GM12878 (cell line): ENCODE measurements around the gene CXCL14. TPM values are rescaled to one million over a fixed set of nuclear protein-coding genes. Genes with fewer than 3 reads are reported as not detected.

Experiments used
- ATAC-seq: fragments of 200-7000 bp; cut with Tn5 transposase; 3 replicates; pipeline ENCODE4 v1.9.1; 2020; ENCODE audit warnings: mild to moderate bottlenecking, moderate library complexity
- BruUV-seq: library from RNA; stranded (reverse); fragments of 400-500 nt; replicated peaks from 2 replicates; lab custom pipeline; 2021; lab: Mats Ljungman, UMichigan
- CTCF ChIA-PET: fragments of 300-600 bp; sonication (Branson Sonifier 250); formaldehyde crosslinking; extraction: SDS; loops from one replicate; lab custom pipeline; 2021; ENCODE audit warnings: inconsistent platforms; lab: Yijun Ruan, JAX
- POLR2A ChIA-PET: fragments of 350-600 bp; formaldehyde crosslinking; extraction: SDS; loops from one replicate; lab custom pipeline; 2021; ENCODE audit warnings: inconsistent platforms; lab: Charles Lee
- RAD21 ChIA-PET: fragments of 300-600 bp; sonication (Branson Sonifier 250); formaldehyde crosslinking; loops from one replicate; lab custom pipeline; 2023; ENCODE audit warnings: antibody characterized with exemption; ENCODE audit not compliant: unreplicated experiment; lab: Charles Lee
- SMC1A ChIA-PET: fragments of 300-600 bp; sonication (Branson Sonifier 250); formaldehyde crosslinking; loops from one replicate; lab custom pipeline; 2023; ENCODE audit not compliant: unreplicated experiment, uncharacterized antibody; lab: Charles Lee
- DNase-seq: peaks from one replicate; pipeline ENCODE4 v3.0.0-alpha.2; 2011; ENCODE audit warnings: low read depth, low spot score
- FAIRE-seq: peaks from 3 replicates; lab custom pipeline; 2011; peaks lifted over from hg19 to GRCh38; lab: Jason Lieb, UNC
- H2AFZ ChIP-seq: 2 replicates; pipeline ENCODE4 v1.6.0; 2011; ENCODE audit warnings: low read depth, low read length, control low read depth; ENCODE audit not compliant: control insufficient read depth
- H3K27ac ChIP-seq: 2 replicates; pipeline ENCODE4 v1.5.1; 2011; ENCODE audit warnings: control low read depth; ENCODE audit not compliant: control insufficient read depth, insufficient read depth
- H3K27me3 ChIP-seq, 2 experiments: replicated peaks in 1 of 2; 2 replicates each; pipeline versions ENCODE4 v1.6.0 to v1.6.1; 2011; ENCODE audit warnings: low read length in 1 of 2; ENCODE audit not compliant: control insufficient read depth in 2 of 2, insufficient read depth in 2 of 2
- H3K36me3 ChIP-seq, 2 experiments: 2 replicates each; pipeline ENCODE4 v1.5.1; 2011; ENCODE audit warnings: low read length in 1 of 2; ENCODE audit not compliant: control insufficient read depth in 2 of 2, insufficient read depth in 2 of 2
- H3K4me1 ChIP-seq: 2 replicates; pipeline ENCODE4 v1.6.1; 2011; ENCODE audit warnings: mild to moderate bottlenecking, low read length, moderate library complexity, mixed read lengths; ENCODE audit not compliant: control insufficient read depth, insufficient read depth
- H3K4me2 ChIP-seq: 2 replicates; pipeline ENCODE4 v1.6.0; 2011; ENCODE audit warnings: control low read depth; ENCODE audit not compliant: control insufficient read depth, insufficient read depth
- H3K4me3 ChIP-seq: fragments of 200-600 bp; sonication (generic); 2 replicates; pipeline ENCODE4 v1.5.1; 2016
- H3K79me2 ChIP-seq: 2 replicates; pipeline ENCODE4 v1.6.0; 2011; ENCODE audit warnings: low read length; ENCODE audit not compliant: control insufficient read depth, insufficient read depth
- H3K9ac ChIP-seq: 2 replicates; pipeline ENCODE4 v1.8.0; 2011; ENCODE audit warnings: low read length, control low read depth, mixed read lengths; ENCODE audit not compliant: control insufficient read depth, insufficient read depth
- H3K9me3 ChIP-seq: replicated peaks from 3 replicates; pipeline ENCODE4 v1.5.1; 2011; ENCODE audit warnings: mild to moderate bottlenecking, low read length; ENCODE audit not compliant: control insufficient read depth, insufficient read depth
- H4K20me1 ChIP-seq: 2 replicates; pipeline ENCODE4 v1.6.0; 2011; ENCODE audit not compliant: control insufficient read depth, insufficient read depth
- ASH2L ChIP-seq: fragments of 300-600, 200-600 bp; sonication (generic); IDR thresholded peaks from 2 replicates; pipeline ENCODE4 v1.6.1; 2017; ENCODE audit warnings: low read depth, mild to moderate bottlenecking, borderline replicate concordance
- HDGF ChIP-seq: fragments of 450-650 bp; IDR thresholded peaks from 2 replicates; pipeline ENCODE4 v1.6.1; 2016; ENCODE audit warnings: antibody characterized with exemption
- MEF2B ChIP-seq: fragments of 450-650 bp; IDR thresholded peaks from 2 replicates; pipeline ENCODE4 v1.6.1; 2018; ENCODE audit warnings: mild to moderate bottlenecking, moderate library complexity; ENCODE audit not compliant: partially characterized antibody, poor library complexity, severe bottlenecking
- NR2C1 ChIP-seq: fragments of 450-650 bp; IDR thresholded peaks from 2 replicates; pipeline ENCODE4 v1.6.1; 2017; ENCODE audit warnings: antibody characterized with exemption, mild to moderate bottlenecking, moderate library complexity
- PAX8 ChIP-seq: fragments of 450-650 bp; IDR thresholded peaks from 2 replicates; pipeline ENCODE4 v1.6.1; 2017; ENCODE audit warnings: mild to moderate bottlenecking, moderate library complexity
- PKNOX1 ChIP-seq: fragments of 450-650 bp; IDR thresholded peaks from 2 replicates; pipeline ENCODE4 v1.6.1; 2016; ENCODE audit warnings: mild to moderate bottlenecking
- POLR2AphosphoS2 ChIP-seq: IDR thresholded peaks from 2 replicates; pipeline ENCODE4 v1.6.1; 2011; ENCODE audit warnings: low read depth, mild to moderate bottlenecking, low read length, improper control_type of control experiment, moderate library complexity
- POU2F2 ChIP-seq: IDR thresholded peaks from 3 replicates; pipeline ENCODE4 v1.6.1; 2011; ENCODE audit warnings: low read depth, mild to moderate bottlenecking, low read length, borderline replicate concordance
- RAD21 ChIP-seq: IDR thresholded peaks from 2 replicates; pipeline ENCODE4 v1.6.1; 2011; ENCODE audit warnings: mild to moderate bottlenecking, low read depth, low read length, moderate library complexity; ENCODE audit not compliant: insufficient read depth
- RB1 ChIP-seq: fragments of 450-650 bp; formaldehyde crosslinking; IDR thresholded peaks from 2 replicates; pipeline ENCODE4 v1.6.1; 2017; ENCODE audit warnings: mild to moderate bottlenecking, borderline replicate concordance
- RCOR1 ChIP-seq: conservative IDR thresholded peaks from 2 replicates; pipeline ENCODE4 v1.6.1; 2012; ENCODE audit warnings: low read depth, low read length, improper control_type of control experiment
- REST ChIP-seq: IDR thresholded peaks from 2 replicates; pipeline ENCODE4 v1.6.1; 2012; ENCODE audit warnings: mild to moderate bottlenecking, low read depth, low read length
- SIX5 ChIP-seq: IDR thresholded peaks from 2 replicates; pipeline ENCODE4 v1.6.1; 2011; ENCODE audit warnings: mild to moderate bottlenecking, low read depth, low read length, moderate library complexity; ENCODE audit not compliant: severe bottlenecking
- SMC3 ChIP-seq: IDR thresholded peaks from 2 replicates; pipeline ENCODE4 v1.6.1; 2011; ENCODE audit warnings: low read length, improper control_type of control experiment, borderline replicate concordance
- SRF ChIP-seq, 2 experiments: IDR thresholded peaks; 2 replicates each; pipeline ENCODE4 v1.6.1; 2011; ENCODE audit warnings: low read depth in 2 of 2, low read length in 2 of 2, mild to moderate bottlenecking in 1 of 2, moderate library complexity in 1 of 2
- TCF12 ChIP-seq: IDR thresholded peaks from 2 replicates; pipeline ENCODE4 v1.6.1; 2011; ENCODE audit warnings: low read depth, mild to moderate bottlenecking, low read length
- TCF3 ChIP-seq: IDR thresholded peaks from 2 replicates; pipeline ENCODE4 v1.6.1; 2012; ENCODE audit warnings: low read depth, mild to moderate bottlenecking, low read length, borderline replicate concordance; ENCODE audit not compliant: insufficient read depth
- USF2 ChIP-seq: IDR thresholded peaks from 2 replicates; pipeline ENCODE4 v1.6.1; 2011; ENCODE audit warnings: low read depth, low read length, improper control_type of control experiment, borderline replicate concordance
- YY1 ChIP-seq: IDR thresholded peaks from 2 replicates; pipeline ENCODE4 v1.6.1; 2011; ENCODE audit warnings: low read depth, mild to moderate bottlenecking, low read length
- WGBS: methylation state at CpG from one replicate; pipeline ENCODE4 v1.1.6; 2016; ENCODE audit warnings: low lambda C conversion rate; ENCODE audit not compliant: insufficient replicate concordance, insufficient coverage; ENCODE audit errors: missing lambda C conversion rate; 5-methylcytosine and 5-hydroxymethylcytosine counted together
- in situ Hi-C: fragments of 300-500 bp; cut with MboI; formaldehyde crosslinking; loops from 9 replicates; pipeline ENCODE4 v1.14.3; 2018; ENCODE audit warnings: mixed read lengths
- intact Hi-C: fragments of 100-400 bp; cut with micrococcal nuclease; formaldehyde crosslinking; loops from one replicate; pipeline ENCODE4 v1.14.2; 2022; ENCODE audit not compliant: unreplicated experiment
- polyA plus RNA-seq, 11 experiments: library from polyadenylated mRNA; depleted of rRNA in 4 of 11; unstranded in 6 of 11; stranded (reverse) in 5 of 11; fragments of >200 nt; fragmentation: Nextera tagmentation in 4 of 11; fragmentation: Illumina TruSeq in 1 of 11; extraction: Ambion mirVana in 4 of 11; extraction: Trizol in 1 of 11; gene quantifications; 1 replicate in 1 of 11; 2 replicates in 10 of 11; pipeline versions ENCODE4 v1.2.1 to v1.2.3, GENCODE V29; 2011 to 2016; ENCODE audit warnings: inconsistent platforms in 2 of 11, missing spikeins in 2 of 11, low read depth in 1 of 11
- total RNA-seq, 4 experiments: library from RNA; depleted of rRNA in 3 of 4; stranded (reverse); fragments of >200 nt in 3 of 4; fragmentation: Illumina TruSeq in 1 of 4; extraction: Trizol in 1 of 4; gene quantifications; 2 replicates each; pipeline versions ENCODE4 v1.2.1 to v1.2.3, GENCODE V29; 2013 to 2021

Gene CXCL14
- total and polyA plus RNA-seq, 10 of the 15 experiments (the other 5 are each of a cell fraction or from before 2014, with no cell fraction given), result 0.05 TPM; not detected in 9

GRCh38 chr5:135565725-135566421 is 12.9 kb downstream of the CXCL14 start:
- in situ Hi-C loops (no loop called here), intact Hi-C loops (loop anchor here (2.0 kb wide), 1 partner anchor 99 kb away; no protein-coding TSS in a partner anchor)
- ATAC-seq (peak; percentile 92), DNase-seq (no peak), FAIRE-seq (peak; percentile 84)
- WGBS, result 14% methylated on average over 16 of the region's 16 CpGs
- ChIA-PET SMC1A (interaction anchor here (0.6 to 3.1 kb wide), 10 partner anchors 10 to 1896 kb away, joined by 3 to 18 read pairs (median 4); no protein-coding TSS in a partner anchor), POLR2A (no interaction called here), RAD21 (interaction anchor here (0.9 to 2.3 kb wide), 8 partner anchors 14 to 265 kb away, joined by 3 to 14 read pairs (median 3); no protein-coding TSS in a partner anchor), CTCF (interaction anchor here (0.6 to 10.2 kb wide), 36 partner anchors 8 to 692 kb away, joined by 3 to 203 read pairs (median 4); partner anchors contain the start of gene SLC25A48)
- no peak overlapping the region for H2AFZ ChIP-seq
- no peaks in the 10 kb centered on the region; the same call in 1 of the 2 replicates for H3K4me1 ChIP-seq
- H3K4me3 ChIP-seq, result no peak overlapping the region
- no peaks in the 10 kb centered on the region for H3K36me3 ChIP-seq
- BruUV-seq, result no TSS peak
- H4K20me1 ChIP-seq, result no peaks in the 10 kb centered on the region
- H3K9ac ChIP-seq, result no peak overlapping the region
- H3K27ac ChIP-seq, result no peak overlapping the region
- H3K79me2 ChIP-seq, result no peaks in the 10 kb centered on the region
- H3K27me3 ChIP-seq, result peaks cover 0 to 3% of the 10 kb centered on the region in 2 experiments; a peak in 3 of 4 replicates
- no peak overlapping the region for H3K4me2 ChIP-seq
- no peaks in the 10 kb centered on the region for H3K9me3 ChIP-seq
- no peak for TF ChIP-seq TCF3
- TF ChIP-seq USF2, result no peak
- TF ChIP-seq PKNOX1, result no peak
- TF ChIP-seq NR2C1, result no peak
- TF ChIP-seq POU2F2, result no peak
- 0 out of 2 replicates have a peak, but pooled peaks have one; percentile 38 for TF ChIP-seq YY1
- TF ChIP-seq SIX5, result no peak
- TF ChIP-seq REST, result no peak
- no peak for TF ChIP-seq HDGF
- TF ChIP-seq RB1, result no peak
- TF ChIP-seq MEF2B, result no peak
- no peak for TF ChIP-seq ASH2L
- no peak for TF ChIP-seq PAX8
- peak; percentile 50; the same call in 1 of the 2 replicates for TF ChIP-seq RAD21
- TF ChIP-seq SRF (IDR thresholded peaks at IDR 0.05; ENCODE audit: low read depth in 2 of 2, low read length in 2 of 2), result no peak
- no peak for TF ChIP-seq TCF12
- TF ChIP-seq RCOR1, result no peak
- peak; percentile 65 for TF ChIP-seq SMC3
- no peak for TF ChIP-seq POLR2AphosphoS2
